HT-29 (cell line): ENCODE measurements around the gene SYAP1. TPM values are rescaled to one million over a fixed set of nuclear protein-coding genes. Genes with fewer than 3 reads are reported as not detected.
"Not testable (repeated sequence)": the region's sequence is repeated elsewhere in the genome, so short reads cannot be mapped to it uniquely, and the experiment has no call there.

Experiments
- DNase-seq: peaks from one replicate; pipeline ENCODE4 v3.0.0-alpha.2; 2015; ENCODE audit warnings: low spot score
- total RNA-seq: library from RNA; depleted of rRNA; stranded (reverse); fragments of >200 nt; shearing (Covaris generic); gene quantifications from 2 replicates; pipeline ENCODE4 v1.2.3, GENCODE V29; 2014; rRNA removed

Gene SYAP1, protein sequence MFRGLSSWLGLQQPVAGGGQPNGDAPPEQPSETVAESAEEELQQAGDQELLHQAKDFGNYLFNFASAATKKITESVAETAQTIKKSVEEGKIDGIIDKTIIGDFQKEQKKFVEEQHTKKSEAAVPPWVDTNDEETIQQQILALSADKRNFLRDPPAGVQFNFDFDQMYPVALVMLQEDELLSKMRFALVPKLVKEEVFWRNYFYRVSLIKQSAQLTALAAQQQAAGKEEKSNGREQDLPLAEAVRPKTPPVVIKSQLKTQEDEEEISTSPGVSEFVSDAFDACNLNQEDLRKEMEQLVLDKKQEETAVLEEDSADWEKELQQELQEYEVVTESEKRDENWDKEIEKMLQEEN
- 32.5 and 33.5 TPM in 2 replicates for total RNA-seq

DNA sequence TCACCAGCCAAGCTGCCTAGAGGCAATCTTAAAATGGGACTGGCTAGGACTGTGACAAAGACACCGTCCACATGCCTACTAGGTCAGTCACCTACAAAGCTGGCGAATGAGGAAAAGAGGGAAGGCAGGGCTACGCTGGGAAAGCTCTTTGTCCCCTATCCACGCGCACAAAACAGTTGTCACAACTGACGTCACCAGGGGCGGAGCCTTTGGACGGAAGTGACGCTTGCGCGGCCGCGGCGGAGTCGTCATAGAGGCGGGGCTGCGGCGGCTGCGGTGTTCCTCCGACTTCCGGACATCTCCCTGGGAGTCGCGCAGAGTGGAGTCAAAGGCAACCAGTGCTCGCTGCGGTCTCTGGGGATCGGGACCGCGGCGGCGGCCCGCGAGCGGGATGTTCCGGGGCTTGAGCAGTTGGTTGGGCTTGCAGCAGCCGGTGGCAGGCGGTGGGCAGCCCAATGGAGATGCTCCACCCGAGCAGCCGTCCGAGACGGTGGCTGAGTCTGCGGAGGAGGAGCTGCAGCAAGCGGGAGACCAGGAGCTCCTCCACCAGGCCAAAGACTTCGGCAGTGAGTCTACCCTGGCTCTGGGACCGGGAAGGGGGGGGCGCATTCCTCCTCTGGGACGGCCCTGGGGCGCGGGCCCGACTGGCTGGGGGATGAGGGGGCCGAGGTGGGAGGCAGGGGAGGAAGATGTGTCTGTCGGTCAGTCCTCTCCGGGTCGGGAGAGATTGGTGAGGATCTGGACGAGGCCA, at the start of gene SYAP1:
Gene SYAP1, plus strand, starts transcription at position 279 of the 751 bp plus-strand sequence. Its CDS starts 113 bp downstream, at position 392.
- peak; percentile 99 for DNase-seq

DNA sequence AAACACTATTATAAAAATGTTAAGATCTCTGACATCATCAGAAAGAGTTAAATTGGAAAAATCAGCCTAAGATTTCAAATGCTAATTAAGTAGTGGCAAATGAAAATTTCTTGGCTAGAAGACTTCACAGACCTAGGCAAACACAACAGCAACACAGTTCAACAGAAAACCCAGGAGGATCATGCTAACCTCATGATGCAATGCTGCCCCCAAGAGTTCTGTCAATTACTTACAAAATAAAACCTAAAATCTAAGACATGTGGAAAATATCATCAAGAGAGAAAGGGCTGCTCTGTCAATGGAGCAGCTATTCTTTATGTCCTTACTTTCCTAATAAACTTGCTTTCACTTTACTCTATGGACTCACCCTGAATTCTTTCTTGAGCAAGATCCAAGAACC, 48.4 kb upstream of the SYAP1 start:
- DNase-seq, result peak; percentile 65

DNA sequence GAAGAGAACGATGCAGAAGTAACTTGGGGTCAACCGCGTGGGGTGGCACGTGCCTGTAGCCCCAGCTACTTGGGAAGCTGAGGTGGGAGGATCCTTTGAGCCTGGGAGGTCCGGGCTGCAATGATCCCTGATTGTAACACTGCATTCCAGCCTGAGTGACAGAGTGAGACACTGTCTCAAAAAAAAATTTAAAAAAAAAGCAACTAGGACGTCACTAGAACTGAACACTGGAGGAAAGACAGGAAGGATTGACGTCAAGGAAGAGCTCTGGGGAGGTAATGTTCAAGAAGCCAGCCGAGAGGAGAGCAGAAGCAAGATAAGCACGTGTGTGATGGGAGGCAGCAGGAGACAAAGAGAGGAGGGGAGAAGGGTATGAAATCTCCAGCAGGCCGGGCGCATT, 40.7 kb upstream of the SYAP1 start:
- DNase-seq, result no peak

DNA sequence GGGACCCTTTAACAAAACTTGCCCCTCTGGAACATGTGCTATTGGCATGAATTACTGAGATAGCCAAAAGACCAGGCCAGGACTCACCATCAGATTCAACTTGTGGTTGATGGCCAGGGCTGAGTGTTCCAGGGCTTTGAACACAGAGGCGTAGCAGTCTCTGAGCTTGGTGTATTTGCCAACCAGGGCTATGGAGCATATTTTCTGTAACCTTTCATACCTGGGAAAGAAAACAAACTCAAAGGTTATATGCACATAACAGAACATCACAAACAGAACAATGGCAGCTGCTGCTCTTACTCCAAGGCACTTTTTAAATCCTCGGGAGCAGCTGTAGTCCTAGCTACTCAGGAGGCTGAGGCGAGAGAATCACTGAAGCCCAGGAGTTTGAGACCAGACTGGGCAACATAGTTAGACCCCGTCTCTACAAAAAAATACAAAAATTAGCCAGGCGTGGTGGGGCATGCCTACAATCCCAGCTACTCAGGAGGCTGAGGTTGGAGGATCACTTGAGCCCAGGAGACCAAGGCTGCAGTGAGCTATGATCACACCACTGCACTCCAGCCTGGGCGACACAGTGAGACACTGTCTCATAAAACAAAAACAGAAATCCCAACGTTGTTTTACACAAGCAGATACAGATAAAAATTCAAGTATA, 36.3 kb upstream of the SYAP1 start:
- no peak for DNase-seq

DNA sequence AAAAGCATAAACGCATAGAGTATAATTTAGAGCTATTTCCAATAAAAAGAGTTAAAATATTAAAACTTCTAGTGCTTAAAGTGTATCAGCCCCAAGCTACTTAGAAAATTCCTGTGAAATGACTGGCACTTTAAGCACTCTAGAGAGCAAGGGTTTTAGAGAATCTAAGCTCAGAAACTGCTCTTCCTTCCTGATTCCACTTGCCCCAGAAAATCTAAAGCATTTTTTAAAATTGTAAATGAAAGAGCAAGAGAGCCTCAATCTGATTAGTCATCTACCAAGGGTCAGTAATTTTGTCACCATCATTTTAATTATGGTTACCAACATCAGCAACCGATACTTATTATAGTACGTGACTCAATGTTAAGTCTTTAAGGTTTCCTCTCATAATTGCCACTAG, 31.9 kb upstream of the SYAP1 start:
- DNase-seq, result no peak

DNA sequence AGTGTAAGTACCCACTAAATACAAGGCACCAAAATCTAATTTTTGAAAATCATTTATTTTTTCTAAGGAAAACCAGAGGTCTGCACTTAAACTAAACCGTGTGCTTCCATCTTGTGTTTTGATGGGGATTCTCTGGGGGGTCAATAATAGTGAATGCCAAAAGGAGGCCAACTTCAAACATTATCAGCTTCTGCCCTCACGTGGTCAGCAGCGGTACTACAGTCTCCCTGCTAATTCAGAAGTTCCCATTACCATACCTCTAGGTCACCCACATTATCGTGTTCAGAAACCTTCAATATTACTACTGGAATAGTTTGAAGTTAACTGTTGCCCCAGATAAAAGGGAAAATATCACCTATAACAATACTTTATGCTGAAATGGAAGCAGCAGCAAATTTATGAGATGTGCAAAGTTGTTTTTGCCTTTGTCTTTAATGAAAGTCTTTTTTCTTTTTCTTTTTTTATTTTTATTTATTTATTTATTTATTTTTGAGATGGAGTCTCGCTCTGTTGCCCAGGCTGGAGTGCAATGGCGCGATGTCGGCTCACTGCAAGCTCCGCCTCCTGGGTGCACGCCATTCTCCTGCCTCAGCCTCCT, 24.2 kb upstream of the SYAP1 start:
- DNase-seq, result peak; percentile 78

DNA sequence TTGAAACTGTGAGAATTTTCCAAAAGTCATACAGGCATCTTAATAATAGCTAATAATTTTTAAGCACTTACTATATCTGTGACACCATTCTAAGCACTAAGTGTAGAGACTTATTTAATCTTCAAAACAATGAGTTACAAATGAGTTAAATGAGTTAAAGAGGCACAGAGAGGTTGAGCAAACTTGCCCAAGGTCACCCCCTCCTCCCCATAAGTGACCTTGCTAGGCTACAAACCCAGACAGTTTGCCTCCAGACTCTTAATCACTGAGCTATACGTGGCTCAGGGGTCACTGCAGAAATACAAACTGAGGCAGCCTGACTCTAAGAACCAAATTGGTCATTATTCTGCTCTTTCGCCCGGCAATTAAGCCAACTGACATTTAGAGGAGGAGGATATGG, 22.5 kb upstream of the SYAP1 start:
- no peak for DNase-seq

DNA sequence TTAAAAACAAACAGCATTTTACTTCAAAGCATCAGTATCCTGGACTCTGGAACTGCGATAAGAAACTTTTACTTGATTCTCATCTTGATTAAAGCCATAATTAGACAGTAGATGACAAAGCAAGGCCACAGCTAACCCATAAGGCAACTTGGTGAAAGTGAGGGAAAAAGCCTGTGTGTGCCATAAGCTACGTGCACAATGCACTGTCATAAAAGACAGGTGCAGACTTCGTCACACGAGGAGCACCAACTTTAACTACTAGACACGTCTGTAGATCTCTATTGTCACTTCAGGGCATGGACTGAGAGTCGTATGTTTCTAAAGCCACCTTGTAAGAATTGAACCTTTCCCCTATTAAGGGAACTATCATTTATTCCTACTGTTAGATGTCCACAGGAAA, 20.0 kb upstream of the SYAP1 start:
- no peak for DNase-seq

DNA sequence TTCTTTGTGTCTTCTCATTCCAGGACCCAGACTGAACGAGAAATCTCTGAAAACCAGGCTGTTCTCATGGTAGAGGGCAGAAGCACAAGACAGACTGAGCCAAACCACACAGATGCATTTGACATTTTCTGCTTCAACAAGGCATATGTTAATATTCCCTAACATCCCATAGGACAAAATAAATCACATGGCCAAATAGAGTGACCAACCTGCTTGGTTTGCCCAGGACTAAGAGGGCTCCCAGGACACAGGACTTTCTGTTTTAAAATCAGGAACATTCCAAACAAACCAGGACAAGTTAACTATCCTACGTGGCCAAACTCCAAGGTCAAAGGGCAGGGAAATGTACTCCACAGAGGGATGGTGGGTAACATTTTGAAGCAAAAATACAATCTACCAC, 18.7 kb upstream of the SYAP1 start:
- no peak for DNase-seq

DNA sequence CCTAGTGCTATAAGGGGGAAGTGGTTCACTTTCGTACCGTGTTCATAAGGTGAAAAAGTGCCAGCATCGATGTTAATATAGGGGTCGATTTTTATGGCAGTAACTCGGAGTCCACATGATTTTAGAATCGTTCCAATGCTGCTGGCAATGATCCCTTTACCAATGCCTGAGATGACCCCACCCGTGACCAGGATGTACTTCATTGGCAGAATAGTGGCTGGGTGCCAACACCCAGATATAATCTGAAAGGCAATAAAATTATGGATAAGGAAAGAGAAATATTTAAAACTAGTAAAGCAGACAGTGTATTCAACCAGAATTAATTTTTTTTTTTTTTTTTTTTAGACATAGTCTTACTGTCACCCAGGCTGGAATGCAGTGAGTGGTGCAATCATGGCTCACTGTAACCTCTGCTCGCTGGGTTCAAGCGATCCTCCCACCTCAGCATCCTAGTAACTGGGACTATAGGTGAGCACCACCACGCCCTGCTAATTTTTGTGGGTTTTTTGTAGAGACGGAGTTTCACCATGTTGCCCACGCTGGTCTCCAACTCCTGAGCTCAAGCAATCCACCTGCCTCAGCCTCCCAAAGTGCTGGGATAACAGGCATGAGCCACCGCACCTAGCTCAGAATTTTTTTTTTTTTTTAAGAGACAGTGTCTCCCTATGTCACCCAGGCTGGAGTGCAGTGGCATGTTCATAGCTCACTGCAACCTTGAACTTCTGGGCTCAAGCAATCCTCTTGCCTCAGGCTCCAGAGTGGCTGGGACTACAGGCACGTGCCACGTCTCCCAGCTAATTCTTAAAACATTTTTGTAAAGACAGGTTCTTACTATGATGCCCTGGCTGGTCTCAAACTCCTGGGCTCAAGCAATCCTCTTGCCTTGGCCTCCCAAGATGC, 16.5 kb upstream of the SYAP1 start:
- DNase-seq, result no peak

DNA sequence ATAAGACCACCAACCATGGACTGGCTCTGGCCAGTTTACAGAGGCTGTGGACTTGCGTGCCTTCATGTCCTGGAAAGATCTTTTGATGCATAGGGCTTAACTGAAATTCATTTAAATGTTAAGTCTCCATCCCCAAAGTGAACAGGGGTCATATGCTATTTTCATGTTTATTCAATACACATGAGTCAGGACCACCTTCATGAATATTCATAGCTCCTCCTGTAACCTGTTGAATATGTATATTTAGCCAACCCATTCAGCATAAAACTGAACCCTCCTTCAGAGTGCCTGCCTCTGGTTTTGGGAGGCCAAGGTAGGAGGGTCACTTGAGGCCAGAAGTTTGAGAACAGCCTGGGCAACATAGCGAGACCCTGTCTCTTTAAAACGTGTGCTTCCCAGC, 14.0 kb upstream of the SYAP1 start:
- no peak for DNase-seq

DNA sequence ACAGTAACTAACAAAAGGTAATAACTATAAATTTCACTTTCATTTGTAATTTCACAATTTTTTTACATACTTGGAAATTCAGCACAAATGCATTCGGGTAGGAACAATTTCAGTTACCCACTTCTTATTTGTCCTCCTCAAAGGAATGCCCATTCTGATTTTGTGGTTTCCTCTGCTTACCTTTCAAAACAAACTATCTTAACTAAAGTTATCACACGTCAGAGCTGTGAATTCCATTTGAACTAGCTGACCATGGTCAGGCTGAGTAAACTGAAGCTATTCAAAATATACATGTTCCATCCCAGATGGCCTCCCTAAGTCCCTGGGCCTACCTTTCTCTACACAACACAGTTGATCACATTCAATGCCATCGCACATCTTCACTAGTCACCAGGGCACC, 11.4 kb upstream of the SYAP1 start:
- DNase-seq, result no peak

DNA sequence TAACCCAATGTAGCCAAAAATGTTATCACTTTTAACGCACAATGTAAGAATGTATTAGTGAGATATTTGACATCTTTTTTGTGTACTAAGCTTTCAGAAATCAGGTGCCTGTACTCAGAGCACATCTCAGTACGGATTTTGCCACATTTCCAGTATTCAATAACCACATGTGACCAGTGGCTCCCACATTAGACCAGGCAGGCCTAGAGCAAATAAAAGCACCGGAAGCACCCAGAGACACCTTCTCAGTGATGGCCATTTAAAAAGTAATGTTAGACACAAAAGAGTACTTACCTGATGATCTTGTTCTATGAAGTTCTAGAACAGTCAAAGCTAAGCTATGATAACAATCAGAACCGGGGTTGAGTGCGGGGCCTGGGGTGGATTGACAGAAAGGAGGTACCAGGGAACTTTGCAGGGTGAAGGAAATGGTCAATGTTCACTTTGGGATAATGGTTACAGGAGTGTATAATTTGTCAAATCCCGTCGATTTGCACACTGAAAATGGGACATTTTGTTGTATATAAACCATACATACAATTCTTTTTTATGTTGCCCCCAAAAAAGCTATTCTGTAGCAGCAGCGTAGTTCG, 8.1 kb upstream of the SYAP1 start:
- DNase-seq, result no peak

DNA sequence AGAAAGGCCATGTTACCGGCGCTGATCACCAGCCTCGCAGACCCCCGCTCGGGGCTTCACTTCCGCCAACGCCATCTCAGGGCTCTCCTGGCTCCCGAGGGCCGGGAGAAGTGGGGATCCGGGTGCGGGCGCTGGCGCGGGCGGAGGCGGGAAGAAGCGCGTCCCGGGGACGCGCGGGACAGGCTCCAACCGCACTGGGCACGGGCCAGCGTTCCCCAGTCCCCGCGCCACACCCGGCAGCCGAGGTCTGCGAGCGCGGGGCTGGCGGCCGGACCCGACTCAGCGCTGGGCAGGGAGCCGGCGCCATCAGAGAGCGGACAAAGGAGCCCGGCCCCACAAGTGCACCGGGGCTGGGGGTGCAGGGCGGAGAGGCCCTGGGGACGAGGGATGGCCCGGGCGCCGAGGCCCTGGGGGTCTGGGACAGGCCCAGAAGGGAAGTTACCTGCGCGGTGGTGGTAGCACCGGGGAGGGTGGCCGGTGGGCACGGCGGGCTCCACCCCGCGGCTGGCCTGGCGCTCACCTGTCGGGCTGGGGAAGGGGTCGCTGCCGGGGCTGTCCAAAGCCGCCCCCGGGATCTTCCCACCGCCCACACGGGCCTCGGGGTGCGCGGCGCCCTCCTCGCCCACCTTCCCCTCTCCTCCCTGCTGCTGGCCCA, 7.4 kb upstream of the SYAP1 start:
- DNase-seq, result no peak

DNA sequence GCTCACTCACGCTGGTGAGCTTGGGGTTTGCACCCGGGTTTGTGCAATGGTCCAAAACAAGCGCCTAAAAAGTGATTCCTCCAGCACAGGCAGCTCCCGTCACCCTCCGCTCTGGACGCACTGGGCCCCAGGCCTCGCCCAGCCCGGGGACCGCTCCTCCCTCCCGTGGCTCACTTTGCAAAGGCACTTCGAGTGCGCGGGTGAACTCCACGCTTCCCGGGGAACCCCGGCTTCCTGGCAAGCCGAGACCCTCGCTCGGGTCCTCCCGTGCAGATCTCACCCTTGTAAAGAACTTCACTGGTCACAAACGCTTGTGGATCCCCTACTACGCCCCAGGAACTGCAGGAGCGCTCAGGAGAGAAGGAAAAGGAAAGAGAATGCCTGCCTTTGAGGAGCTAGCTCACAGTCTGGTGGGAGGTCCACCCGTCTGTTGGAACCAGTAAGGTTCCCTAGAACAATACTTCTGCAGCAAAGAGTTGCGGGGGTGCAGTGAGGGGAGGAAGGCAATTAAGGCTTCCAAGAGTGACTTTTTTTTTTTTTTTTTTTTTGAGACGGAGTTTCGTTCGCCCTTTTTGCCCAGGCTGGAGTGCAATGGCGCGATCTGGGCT, 6.8 kb upstream of the SYAP1 start, which contains the start of gene CTPS2:
Gene CTPS2, minus strand, starts transcription at position 122 of the 608 bp plus-strand sequence. CDS start 9,767 bp downstream, outside the sequence.
- peak; percentile 54 for DNase-seq

DNA sequence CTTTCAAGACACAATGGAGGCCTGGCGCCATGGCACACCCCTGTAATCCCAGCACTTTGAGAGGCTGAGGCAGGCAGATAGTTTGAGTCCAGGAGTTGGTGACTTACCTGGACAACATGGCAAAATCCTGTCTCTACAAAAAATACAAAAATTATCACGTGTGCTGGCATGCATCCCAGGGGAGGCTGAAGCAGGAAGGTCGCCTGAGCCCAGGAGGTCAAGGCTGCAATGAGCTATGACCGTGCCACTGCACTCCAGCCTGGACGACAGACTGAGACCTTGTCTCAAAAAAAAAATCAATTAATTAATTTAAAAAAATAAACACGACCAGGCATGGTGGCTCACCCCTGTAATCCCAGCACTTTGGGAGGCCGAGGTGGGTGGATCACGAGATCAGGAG, 4.9 kb upstream of the SYAP1 start:
- DNase-seq, result no peak

DNA sequence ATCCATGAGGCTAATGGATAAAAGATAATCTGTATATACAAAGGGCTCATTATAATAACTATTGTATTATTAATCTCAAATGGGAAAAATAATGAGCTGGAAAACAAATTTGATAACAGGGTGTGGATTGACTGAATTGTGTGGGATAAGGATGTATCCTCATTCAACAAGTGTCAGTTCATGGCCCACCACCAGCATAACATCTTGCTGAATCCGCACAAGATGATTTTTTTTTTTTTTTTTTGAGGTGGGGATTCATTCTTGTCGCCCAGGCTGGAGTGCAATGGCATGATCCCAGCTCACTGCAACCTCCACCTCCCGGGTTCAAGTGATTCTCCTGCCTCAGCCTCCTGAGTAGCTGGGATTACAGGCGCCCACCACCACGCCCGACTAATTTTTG, 3.8 kb upstream of the SYAP1 start:
- DNase-seq, result not testable (repeated sequence)

DNA sequence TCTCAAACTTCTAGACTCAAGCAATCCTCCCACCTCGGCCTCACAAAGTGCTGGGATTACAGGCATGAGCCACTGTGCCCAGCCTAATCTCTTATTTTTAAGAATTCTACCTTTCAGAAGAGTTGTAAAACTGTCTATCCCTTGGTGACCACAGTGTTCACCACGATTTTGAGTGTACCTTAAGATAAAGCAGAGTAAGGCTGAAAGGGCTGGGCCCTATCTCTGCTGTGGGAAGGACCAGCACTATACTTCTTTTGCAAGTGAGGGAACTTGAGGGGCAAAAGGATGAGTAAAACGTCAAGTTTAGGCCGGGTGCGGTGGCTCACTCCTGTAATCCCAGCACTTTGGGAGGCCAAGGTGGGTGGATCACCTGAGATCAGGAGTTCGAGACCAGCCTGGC, 3.0 kb upstream of the SYAP1 start:
- DNase-seq, result not testable (repeated sequence)

DNA sequence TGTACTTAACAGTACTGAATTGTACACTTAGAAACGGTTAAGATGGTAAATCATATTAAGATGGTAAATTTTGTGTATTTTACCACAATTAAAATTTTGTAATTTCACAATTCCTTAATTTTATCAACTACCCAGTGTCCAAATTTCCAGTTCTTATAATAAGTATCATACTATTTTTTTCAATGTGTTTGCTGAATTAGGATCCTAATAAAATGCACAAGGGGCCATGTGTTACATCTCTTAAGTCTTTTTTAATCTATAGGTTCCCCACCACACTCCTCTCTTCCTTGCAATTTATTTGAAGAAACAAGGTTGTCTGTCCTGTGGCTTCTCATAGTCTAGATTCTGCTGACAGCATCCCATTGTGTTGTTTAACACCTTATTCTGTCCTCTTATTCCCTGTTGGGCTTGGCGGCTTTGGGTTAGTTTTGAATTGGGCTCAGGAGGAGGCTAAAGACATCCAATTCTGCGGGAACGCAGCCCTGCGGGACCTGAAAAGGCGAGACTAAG, 533 bp upstream of the SYAP1 start:
- no peak for DNase-seq
